ENCODE results near the gene ORC6.

DNA sequence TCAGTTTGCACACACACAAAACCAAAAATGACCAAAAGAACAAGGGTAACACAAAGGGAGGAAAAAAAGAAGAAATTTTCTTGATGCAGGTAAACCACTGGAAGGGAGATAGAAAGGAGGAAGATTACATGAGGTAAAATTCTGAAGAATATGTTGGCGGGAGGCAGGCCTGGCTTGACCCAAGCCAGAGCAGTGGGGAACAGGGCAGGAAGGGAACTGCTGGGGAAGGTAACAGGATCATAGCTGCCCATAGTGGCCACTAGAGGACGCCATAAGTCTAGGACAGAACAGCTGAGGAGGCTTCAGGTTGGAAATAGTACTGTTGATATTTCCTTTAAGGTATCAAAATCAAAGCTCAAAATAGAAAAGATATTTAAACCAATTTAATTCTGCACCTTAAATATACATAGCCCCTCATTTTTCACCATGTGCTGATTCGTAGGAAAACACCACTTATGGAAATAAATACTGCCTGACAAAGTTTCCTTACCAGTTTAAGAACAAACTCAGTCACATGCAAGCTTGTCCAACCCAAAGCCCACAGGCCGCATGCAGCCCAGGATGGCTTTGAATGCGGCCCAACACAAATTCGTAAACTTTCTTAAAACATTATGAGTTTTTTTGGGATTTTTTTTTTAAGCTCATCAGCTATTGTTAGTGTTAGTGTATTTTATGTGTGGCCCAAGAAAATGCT is 16.0 kb upstream of the ORC6 start:
- no peak for TF ChIP-seq MXD4 (CRISPR knock-in tag; IDR thresholded peaks at IDR 0.05; ENCODE audit: borderline replicate concordance)
- no peak for TF ChIP-seq USF2 (CRISPR knock-in tag; IDR thresholded peaks at IDR 0.05)
- TF ChIP-seq ARID4B (CRISPR knock-in tag; IDR thresholded peaks at IDR 0.05; ENCODE audit: borderline replicate concordance) = no peak
- TF ChIP-seq PREB (CRISPR knock-in tag; IDR thresholded peaks at IDR 0.05; ENCODE audit: borderline replicate concordance) = no peak
- TF ChIP-seq, protein P1, sequence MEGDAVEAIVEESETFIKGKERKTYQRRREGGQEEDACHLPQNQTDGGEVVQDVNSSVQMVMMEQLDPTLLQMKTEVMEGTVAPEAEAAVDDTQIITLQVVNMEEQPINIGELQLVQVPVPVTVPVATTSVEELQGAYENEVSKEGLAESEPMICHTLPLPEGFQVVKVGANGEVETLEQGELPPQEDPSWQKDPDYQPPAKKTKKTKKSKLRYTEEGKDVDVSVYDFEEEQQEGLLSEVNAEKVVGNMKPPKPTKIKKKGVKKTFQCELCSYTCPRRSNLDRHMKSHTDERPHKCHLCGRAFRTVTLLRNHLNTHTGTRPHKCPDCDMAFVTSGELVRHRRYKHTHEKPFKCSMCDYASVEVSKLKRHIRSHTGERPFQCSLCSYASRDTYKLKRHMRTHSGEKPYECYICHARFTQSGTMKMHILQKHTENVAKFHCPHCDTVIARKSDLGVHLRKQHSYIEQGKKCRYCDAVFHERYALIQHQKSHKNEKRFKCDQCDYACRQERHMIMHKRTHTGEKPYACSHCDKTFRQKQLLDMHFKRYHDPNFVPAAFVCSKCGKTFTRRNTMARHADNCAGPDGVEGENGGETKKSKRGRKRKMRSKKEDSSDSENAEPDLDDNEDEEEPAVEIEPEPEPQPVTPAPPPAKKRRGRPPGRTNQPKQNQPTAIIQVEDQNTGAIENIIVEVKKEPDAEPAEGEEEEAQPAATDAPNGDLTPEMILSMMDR (IDR thresholded peaks at IDR 0.05) = peak; percentile 87
- TF ChIP-seq ZNF263 (CRISPR knock-in tag; IDR thresholded peaks at IDR 0.05; ENCODE audit: low read depth) = no peak
- no peak for TF ChIP-seq E2F4 (CRISPR knock-in tag; IDR thresholded peaks at IDR 0.05; ENCODE audit: borderline replicate concordance, low read depth)
- no peak for TF ChIP-seq ETV6 (CRISPR knock-in tag; IDR thresholded peaks at IDR 0.05)
- TF ChIP-seq TEAD4 (CRISPR knock-in tag; IDR thresholded peaks at IDR 0.05) = no peak
- TF ChIP-seq TEAD1 (CRISPR knock-in tag; IDR thresholded peaks at IDR 0.05) = no peak
- TF ChIP-seq MAX (CRISPR knock-in tag; IDR thresholded peaks at IDR 0.05) = no peak
- TF ChIP-seq, protein P2, sequence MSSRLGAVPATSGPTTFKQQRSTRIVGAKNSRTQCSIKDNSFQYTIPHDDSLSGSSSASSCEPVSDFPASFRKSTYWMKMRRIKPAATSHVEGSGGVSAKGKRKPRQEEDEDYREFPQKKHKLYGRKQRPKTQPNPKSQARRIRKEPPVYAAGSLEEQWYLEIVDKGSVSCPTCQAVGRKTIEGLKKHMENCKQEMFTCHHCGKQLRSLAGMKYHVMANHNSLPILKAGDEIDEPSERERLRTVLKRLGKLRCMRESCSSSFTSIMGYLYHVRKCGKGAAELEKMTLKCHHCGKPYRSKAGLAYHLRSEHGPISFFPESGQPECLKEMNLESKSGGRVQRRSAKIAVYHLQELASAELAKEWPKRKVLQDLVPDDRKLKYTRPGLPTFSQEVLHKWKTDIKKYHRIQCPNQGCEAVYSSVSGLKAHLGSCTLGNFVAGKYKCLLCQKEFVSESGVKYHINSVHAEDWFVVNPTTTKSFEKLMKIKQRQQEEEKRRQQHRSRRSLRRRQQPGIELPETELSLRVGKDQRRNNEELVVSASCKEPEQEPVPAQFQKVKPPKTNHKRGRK (CRISPR knock-in tag; IDR thresholded peaks at IDR 0.05; ENCODE audit: borderline replicate concordance) = no peak
